ENCODE results near the gene TUBB.

Gene TUBB

GRCh38 chr6:30716879-30717128, 3.3 kb upstream of the TUBB start (continued):
- TF ChIP-seq ZNF433 (tag by site-specific recombination; IDR thresholded peaks at IDR 0.05; ENCODE audit: low read depth) (no peak), ZNF302 (tag by site-specific recombination; IDR thresholded peaks at IDR 0.05; ENCODE audit: low read depth) (no peak), SP2 (tag by site-specific recombination; IDR thresholded peaks at IDR 0.05) (no peak), ZNF2 (tag by site-specific recombination; IDR thresholded peaks at IDR 0.05) (0 out of 2 replicates have a peak, but pooled peaks have one; percentile 21), ZNF184 (tag by site-specific recombination; IDR thresholded peaks at IDR 0.05) (no peak), REPIN1 (tag by site-specific recombination; IDR thresholded peaks at IDR 0.05; ENCODE audit: low read depth) (0 out of 2 replicates have a peak, but pooled peaks have one; percentile 30), ZNF518A (tag by site-specific recombination; conservative IDR thresholded peaks at IDR 0.05; ENCODE audit: low read depth) (peak; percentile 9; the same call in 1 of the 2 replicates), SCRT1 (tag by site-specific recombination; IDR thresholded peaks at IDR 0.05; ENCODE audit: borderline replicate concordance) (no peak), ZNF155 (tag by site-specific recombination; IDR thresholded peaks at IDR 0.05) (no peak), ZNF629 (tag by site-specific recombination; IDR thresholded peaks at IDR 0.05) (no peak), BCL6B (tag by site-specific recombination; IDR thresholded peaks at IDR 0.05) (no peak), YY2 (tag by site-specific recombination; IDR thresholded peaks at IDR 0.05) (peak; percentile 47; the same call in 1 of the 2 replicates), SP3 (tag by site-specific recombination; IDR thresholded peaks at IDR 0.05) (no peak), SETDB1 (IDR thresholded peaks at IDR 0.05; ENCODE audit: insufficient read length, low read length) (no peak), REST (tag by site-specific recombination; IDR thresholded peaks at IDR 0.05) (no peak), FEZF1 (tag by site-specific recombination; IDR thresholded peaks at IDR 0.05) (no peak), ZNF610 (tag by site-specific recombination; IDR thresholded peaks at IDR 0.05; ENCODE audit: borderline replicate concordance) (no peak), AEBP2 (tag by site-specific recombination; IDR thresholded peaks at IDR 0.05; ENCODE audit: borderline replicate concordance) (no peak), ZFP69B (tag by site-specific recombination; IDR thresholded peaks at IDR 0.05) (peak; percentile 76), PRDM10 (tag by site-specific recombination; IDR thresholded peaks at IDR 0.05) (no peak), ZNF404 (tag by site-specific recombination; IDR thresholded peaks at IDR 0.05) (no peak), ZNF114 (tag by site-specific recombination; IDR thresholded peaks at IDR 0.05) (no peak), WT1 (tag by site-specific recombination; IDR thresholded peaks at IDR 0.05) (no peak), ZNF146 (tag by site-specific recombination; IDR thresholded peaks at IDR 0.05) (no peak), ZNF701 (tag by site-specific recombination; IDR thresholded peaks at IDR 0.05) (no peak), ZBTB6 (tag by site-specific recombination; IDR thresholded peaks at IDR 0.05) (no peak)
